Astrocyte (in vitro differentiated cells and primary cell): Measurements from ENCODE around the gene A4GNT. TPM values are rescaled to one million over a fixed set of nuclear protein-coding genes. Genes with fewer than 3 reads are reported as not detected.

Source experiments
- DNase-seq: peaks from one replicate; pipeline ENCODE4 v3.0.0-alpha.2; 2010; ENCODE audit warnings: low read depth
- FAIRE-seq: peaks from 2 replicates; lab custom pipeline; 2011; peaks lifted over from hg19 to GRCh38; lab: Jason Lieb, UNC
- H2AFZ ChIP-seq: 2 replicates; pipeline ENCODE4 v1.6.0; 2012; ENCODE audit warnings: low read depth, low read length, inconsistent platforms
- H3K27ac ChIP-seq: 2 replicates; pipeline ENCODE4 v1.5.1; 2011; ENCODE audit warnings: low read depth, low read length, inconsistent platforms
- H3K27me3 ChIP-seq: 2 replicates; pipeline ENCODE4 v1.6.0; 2011; ENCODE audit warnings: low read length, inconsistent platforms; ENCODE audit not compliant: insufficient read depth
- H3K36me3 ChIP-seq: 2 replicates; pipeline ENCODE4 v1.5.1; 2011; ENCODE audit warnings: low read length, inconsistent platforms; ENCODE audit not compliant: insufficient read depth
- H3K4me1 ChIP-seq: 2 replicates; pipeline ENCODE4 v1.5.1; 2011; ENCODE audit warnings: low read length, inconsistent platforms; ENCODE audit not compliant: insufficient read depth
- H3K4me2 ChIP-seq: 2 replicates; pipeline ENCODE4 v1.6.0; 2012; ENCODE audit warnings: low read length, inconsistent platforms
- H3K4me3 ChIP-seq: 2 replicates; pipeline ENCODE4 v1.5.1; 2011; ENCODE audit warnings: low read depth, mild to moderate bottlenecking, low read length, inconsistent platforms; ENCODE audit not compliant: insufficient read depth
- H3K79me2 ChIP-seq: 2 replicates; pipeline ENCODE4 v1.6.0; 2012; ENCODE audit warnings: mild to moderate bottlenecking, low read length, inconsistent platforms; ENCODE audit not compliant: insufficient read depth
- H3K9ac ChIP-seq: 2 replicates; pipeline ENCODE4 v1.6.0; 2012; ENCODE audit warnings: mild to moderate bottlenecking, low read length, inconsistent platforms
- H3K9me3 ChIP-seq: 2 replicates; pipeline ENCODE4 v1.5.1; 2012; ENCODE audit warnings: low read depth, mild to moderate bottlenecking, low read length, inconsistent platforms; ENCODE audit not compliant: insufficient read depth
- H4K20me1 ChIP-seq: 2 replicates; pipeline ENCODE4 v1.6.0; 2012; ENCODE audit warnings: low read length, inconsistent platforms; ENCODE audit not compliant: insufficient read depth
- H3K27ac Mint-ChIP-seq: one replicate; pipeline ENCODE4 v1.8.0; 2021; ENCODE audit warnings: mild to moderate bottlenecking, mixed read lengths; ENCODE audit not compliant: unreplicated experiment
- H3K27me3 Mint-ChIP-seq: one replicate; pipeline ENCODE4 v1.8.0; 2021; ENCODE audit warnings: low read depth, mixed read lengths; ENCODE audit not compliant: unreplicated experiment
- H3K36me3 Mint-ChIP-seq: one replicate; pipeline ENCODE4 v1.8.0; 2021; ENCODE audit warnings: low read depth, mixed read lengths; ENCODE audit not compliant: unreplicated experiment
- H3K4me1 Mint-ChIP-seq: one replicate; pipeline ENCODE4 v1.8.0; 2021; ENCODE audit warnings: low read depth, mixed read lengths; ENCODE audit not compliant: unreplicated experiment
- H3K4me3 Mint-ChIP-seq: one replicate; pipeline ENCODE4 v1.8.0; 2021; ENCODE audit warnings: mild to moderate bottlenecking, moderate library complexity, mixed read lengths; ENCODE audit not compliant: unreplicated experiment
- H3K9me3 Mint-ChIP-seq: one replicate; pipeline ENCODE4 v1.8.0; 2021; ENCODE audit warnings: mild to moderate bottlenecking, mixed read lengths; ENCODE audit not compliant: unreplicated experiment
- EZH2 ChIP-seq: IDR thresholded peaks from 2 replicates; pipeline ENCODE4 v1.6.1; 2012; ENCODE audit warnings: mild to moderate bottlenecking, low read length, inconsistent platforms; ENCODE audit not compliant: insufficient read depth
- total RNA-seq: library from RNA; stranded (reverse); gene quantifications from 2 replicates; pipeline ENCODE4 v1.2.1, GENCODE V29; 2021
- TF ChIP-seq, protein P1 (sequence below): IDR thresholded peaks from 2 replicates; pipeline ENCODE4 v1.5.1; 2011; ENCODE audit warnings: low read depth, mild to moderate bottlenecking, inconsistent platforms, low read length, moderate library complexity; ENCODE audit not compliant: insufficient read depth

A4GNT gene
- total RNA-seq, 1 donor from 2014 or later = not detected

DNA sequence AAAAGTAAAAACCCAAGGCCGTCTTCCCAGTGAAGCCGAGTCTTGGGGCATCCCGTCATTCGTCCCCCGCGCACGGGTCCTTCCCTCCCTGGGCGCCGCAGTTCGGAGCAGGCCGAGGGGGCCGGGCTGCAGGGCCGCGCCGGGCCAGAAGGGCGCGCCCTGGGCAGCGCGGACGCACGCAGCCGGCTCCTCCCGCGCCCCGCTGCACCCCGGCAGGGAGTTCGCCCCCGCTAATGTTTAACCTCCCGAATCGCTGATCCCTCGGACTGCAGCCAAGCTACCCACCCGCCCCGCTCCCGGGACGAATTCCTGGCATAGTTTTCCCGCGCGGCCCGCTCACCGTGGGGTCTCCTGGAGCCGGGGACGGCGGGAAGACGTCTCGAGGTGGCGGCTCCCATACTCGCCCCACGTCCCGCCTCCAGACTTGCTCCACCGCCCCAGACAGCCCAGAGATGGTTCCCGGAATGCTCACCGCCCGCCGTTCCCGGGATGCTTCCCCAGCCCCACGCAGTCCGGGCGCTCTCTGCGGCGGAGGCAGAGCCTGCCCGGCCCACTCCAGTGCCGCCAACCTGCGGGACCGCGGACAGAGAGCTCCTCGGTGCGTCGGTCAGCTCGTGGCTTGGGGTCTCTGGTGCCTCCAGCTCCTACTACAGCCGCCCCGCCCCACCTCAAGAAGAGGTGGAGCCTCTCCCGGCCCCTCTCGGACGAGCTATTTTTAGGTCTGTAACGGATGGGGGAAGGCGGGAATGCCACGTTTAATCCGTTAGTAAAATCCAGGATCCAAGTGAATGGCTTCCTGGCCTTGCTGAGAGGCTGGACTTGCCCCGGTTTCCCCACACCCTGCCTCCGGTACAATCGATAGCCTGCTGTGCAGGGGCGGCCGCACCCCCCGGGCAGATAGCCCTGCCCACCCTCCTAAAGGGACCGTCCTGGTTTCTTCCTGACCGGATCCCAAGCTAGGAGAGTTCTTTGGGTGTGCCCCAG is 16.9 kb downstream of the A4GNT start, which contains the start of gene DZIP1L:
TSS of gene DZIP1L (minus strand) at position 621 of the 984 bp plus-strand sequence. CDS start 11,637 bp downstream, outside the sequence.
- H3K27ac Mint-ChIP-seq = peak within 1 kb of the TSS; percentile 95
- no peaks in the 10 kb centered on the region for H3K27me3 Mint-ChIP-seq
- FAIRE-seq (no peak), DNase-seq (peak; percentile 65)
- H3K9ac ChIP-seq = peak within 1 kb of the TSS; percentile 88
- H3K79me2 ChIP-seq = peaks cover 46% of the 10 kb centered on the region
- H4K20me1 ChIP-seq = peaks cover 25% of the 10 kb centered on the region
- no peaks in the 10 kb centered on the region for H3K36me3 Mint-ChIP-seq
- peak within 1 kb of the TSS; percentile 78 for H3K4me3 ChIP-seq
- peaks cover 9% of the 10 kb centered on the region for H3K4me1 ChIP-seq
- peaks cover 5% of the 10 kb centered on the region for H3K36me3 ChIP-seq
- peak within 1 kb of the TSS; percentile 94 for H3K4me3 Mint-ChIP-seq
- TF ChIP-seq, protein P1, sequence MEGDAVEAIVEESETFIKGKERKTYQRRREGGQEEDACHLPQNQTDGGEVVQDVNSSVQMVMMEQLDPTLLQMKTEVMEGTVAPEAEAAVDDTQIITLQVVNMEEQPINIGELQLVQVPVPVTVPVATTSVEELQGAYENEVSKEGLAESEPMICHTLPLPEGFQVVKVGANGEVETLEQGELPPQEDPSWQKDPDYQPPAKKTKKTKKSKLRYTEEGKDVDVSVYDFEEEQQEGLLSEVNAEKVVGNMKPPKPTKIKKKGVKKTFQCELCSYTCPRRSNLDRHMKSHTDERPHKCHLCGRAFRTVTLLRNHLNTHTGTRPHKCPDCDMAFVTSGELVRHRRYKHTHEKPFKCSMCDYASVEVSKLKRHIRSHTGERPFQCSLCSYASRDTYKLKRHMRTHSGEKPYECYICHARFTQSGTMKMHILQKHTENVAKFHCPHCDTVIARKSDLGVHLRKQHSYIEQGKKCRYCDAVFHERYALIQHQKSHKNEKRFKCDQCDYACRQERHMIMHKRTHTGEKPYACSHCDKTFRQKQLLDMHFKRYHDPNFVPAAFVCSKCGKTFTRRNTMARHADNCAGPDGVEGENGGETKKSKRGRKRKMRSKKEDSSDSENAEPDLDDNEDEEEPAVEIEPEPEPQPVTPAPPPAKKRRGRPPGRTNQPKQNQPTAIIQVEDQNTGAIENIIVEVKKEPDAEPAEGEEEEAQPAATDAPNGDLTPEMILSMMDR = no peak
- TF ChIP-seq EZH2 = no peak
- H3K27ac ChIP-seq = peak within 1 kb of the TSS; percentile 81
- H2AFZ ChIP-seq = peak within 1 kb of the TSS; percentile 90
- no peaks in the 10 kb centered on the region for H3K9me3 ChIP-seq
- no peaks in the 10 kb centered on the region for H3K27me3 ChIP-seq
- H3K4me1 Mint-ChIP-seq = peaks cover 13% of the 10 kb centered on the region
- peak within 1 kb of the TSS; percentile 91 for H3K4me2 ChIP-seq
- no peaks in the 10 kb centered on the region for H3K9me3 Mint-ChIP-seq

DNA sequence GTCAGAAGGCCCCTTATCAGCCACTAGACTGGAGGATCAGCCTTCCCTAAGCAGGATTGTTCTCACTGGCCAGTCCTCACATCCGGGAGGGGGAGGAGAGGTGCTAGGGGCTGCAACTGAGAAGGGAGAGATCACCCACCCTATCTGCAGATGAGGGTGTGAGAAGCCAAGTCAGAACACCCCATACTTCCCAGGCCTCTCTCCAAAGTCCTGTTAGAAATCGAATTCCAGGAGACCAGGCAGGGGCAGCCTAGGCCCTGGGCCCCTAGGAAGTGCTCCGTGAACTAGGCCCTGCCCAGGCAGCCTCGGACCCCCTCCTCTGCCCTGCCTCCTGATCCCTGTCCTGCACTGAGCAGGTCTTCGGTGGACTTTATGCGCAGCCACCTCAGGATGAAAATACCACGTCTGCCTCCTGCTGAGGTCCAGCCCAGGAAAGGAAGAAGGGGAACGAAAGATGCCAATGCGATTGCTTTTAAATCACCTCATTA is 17.7 kb downstream of the A4GNT start:
- peaks cover 2% of the 10 kb centered on the region for H3K36me3 Mint-ChIP-seq
- FAIRE-seq = no peak
- H3K4me1 Mint-ChIP-seq = peaks cover 13% of the 10 kb centered on the region
- peak overlapping the region; percentile 81 for H3K27ac ChIP-seq
- peak overlapping the region; percentile 94 for H3K4me3 Mint-ChIP-seq
- H3K4me1 ChIP-seq = peaks cover 9% of the 10 kb centered on the region
- H3K36me3 ChIP-seq = peaks cover 5% of the 10 kb centered on the region
- no peak for TF ChIP-seq EZH2
- TF ChIP-seq, protein P1 = no peak
- no peaks in the 10 kb centered on the region for H3K9me3 ChIP-seq
- H3K9ac ChIP-seq = peak overlapping the region; percentile 88
- H2AFZ ChIP-seq = peak overlapping the region; percentile 90
- H3K27ac Mint-ChIP-seq = peak overlapping the region; percentile 95
- H3K79me2 ChIP-seq = peaks cover 54% of the 10 kb centered on the region
- no peaks in the 10 kb centered on the region for H3K9me3 Mint-ChIP-seq
- peak overlapping the region; percentile 91 for H3K4me2 ChIP-seq
- H3K4me3 ChIP-seq = peak overlapping the region; percentile 78
- H3K27me3 Mint-ChIP-seq = no peaks in the 10 kb centered on the region
- DNase-seq = peak; percentile 29
- H3K27me3 ChIP-seq = no peaks in the 10 kb centered on the region
- peaks cover 25% of the 10 kb centered on the region for H4K20me1 ChIP-seq
